Right lobe of liver (tissue), 6 donors: ENCODE measurements around the gene DBN1. TPM values are rescaled to one million over a fixed set of nuclear protein-coding genes. Genes with fewer than 3 reads are reported as not detected.

Source experiments
- ATAC-seq, 4 donors: fragments of 200-7000 bp; cut with Tn5 transposase; one replicate each; pipeline ENCODE4 v1.9.1; 2020; ENCODE audit warnings: mild to moderate bottlenecking in 4 of 4, moderate library complexity in 4 of 4
- DNase-seq, 3 donors: peaks; one replicate each; pipeline ENCODE4 v3.0.0-alpha.2; 2020
- H3K27ac ChIP-seq, 3 donors: fragments of 200-600 bp; one replicate each; pipeline ENCODE4 v1.8.0; 2022
- H3K27me3 ChIP-seq, 2 donors: fragments of 200-600 bp; one replicate each; pipeline ENCODE4 v1.8.0; 2022
- H3K36me3 ChIP-seq, 4 donors: fragments of 200-600 bp; sonication (generic) in 1 of 4; one replicate each; pipeline versions ENCODE4 v1.5.1 to v1.8.0; 2017 to 2022; ENCODE audit warnings: control low read depth in 1 of 4
- H3K4me1 ChIP-seq, 4 donors: fragments of 200-600 bp; sonication (generic) in 1 of 4; one replicate each; pipeline versions ENCODE4 v1.5.1 to v1.8.0; 2017 to 2022; ENCODE audit warnings: control low read depth in 1 of 4
- H3K4me3 ChIP-seq, 3 donors: fragments of 200-600 bp; one replicate each; pipeline ENCODE4 v1.8.0; 2022
- H3K9me3 ChIP-seq, 4 donors: fragments of 200-600 bp; sonication (generic) in 1 of 4; one replicate each; pipeline versions ENCODE4 v1.5.1 to v1.8.0; 2017 to 2022; ENCODE audit warnings: control low read depth in 1 of 4
- CTCF ChIP-seq, 4 donors: fragments of 200-600 bp in 3 of 4; fragments of 450-650 bp in 1 of 4; IDR thresholded peaks; one replicate each; pipeline versions ENCODE4 v1.5.1 to v1.8.0; 2016 to 2022; ENCODE audit warnings: antibody characterized with exemption in 4 of 4, mild to moderate bottlenecking in 2 of 4
- POLR2A ChIP-seq: fragments of 450-650 bp; IDR thresholded peaks from one replicate; pipeline ENCODE4 v1.6.1; 2017; ENCODE audit warnings: antibody characterized with exemption, mild to moderate bottlenecking
- WGBS: methylation state at CpG from one replicate; pipeline ENCODE4 v1.1.6; 2018; ENCODE audit warnings: low coverage, low lambda C conversion rate; ENCODE audit not compliant: insufficient coverage; ENCODE audit errors: missing lambda C conversion rate; 5-methylcytosine and 5-hydroxymethylcytosine counted together
- intact Hi-C, 2 donors: fragments of 100-400 bp; cut with DNase I; formaldehyde crosslinking; loops; one replicate each; pipeline versions ENCODE4 v1.11.2 to v1.14.1; 2022
- total RNA-seq, 6 experiments: library from RNA; depleted of rRNA in 2 of 6; stranded (reverse); fragments of >200 nt in 2 of 6; fragmentation: NEBNext Ultra II Directional in 3 of 6; extraction: Animal tissue kit (Norgen Biotek cat#: 25700) in 3 of 6; gene quantifications; one replicate each; pipeline versions ENCODE4 v1.1.0 to v1.2.4, GENCODE V29; 2016 to 2023
- donor health status: DM: no; HTN: yes; CAD: no.
- donor health status: DM: no; HTN: no; CAD: no.
- donor health status: DM: no; HTN: no; CAD: no.
- donor health status: DM: no; HTN: yes; CAD: no.
- donor health status: DM: no; HTN: yes; CAD: no.

Gene DBN1
- total RNA-seq, 6 experiments from 2014 or later, result 1.1 to 4.6 (median 3.1) TPM

- TF ChIP-seq CTCF (IDR thresholded peaks at IDR 0.05) (no peak), POLR2A (no peak)
- Histone ChIP-seq H3K36me3 (peaks cover 0 to 44% (median 0%) of the 10 kb centered on the region in 4 donors), H3K4me3 (no peak overlapping the region), H3K9me3 (no peaks in the 10 kb centered on the region), H3K27ac (no peak overlapping the region), H3K27me3 (no peaks in the 10 kb centered on the region), H3K4me1 (peaks cover 0 to 3% (median 0%) of the 10 kb centered on the region in 4 donors)
- WGBS, result 100% methylated on average over 5 of the region's 20 CpGs
- DNase-seq, result no peak
- intact Hi-C loops, result loop anchor here in 1 of 2 donors (5.0 kb wide), 1 partner anchor 33 kb away; the partner anchor contains the start of gene PFN3
- no peak for ATAC-seq
Observed at GRCh38 chr5:177434942-177435738, 38.3 kb downstream of the DBN1 start.

- TF ChIP-seq CTCF (IDR thresholded peaks at IDR 0.05) (no peak), POLR2A (no peak)
- no CpG with 5 or more reads among the region's 8 CpGs for WGBS
- DNase-seq (no peak), ATAC-seq (no peak)
- intact Hi-C loops, result no loop called here
- H3K27ac ChIP-seq, result no peak overlapping the region
- H3K4me3 ChIP-seq, result no peak overlapping the region
- no peaks in the 10 kb centered on the region for H3K9me3 ChIP-seq
- H3K27me3 ChIP-seq, result no peaks in the 10 kb centered on the region
- H3K4me1 ChIP-seq, result peaks cover 0 to 3% (median 0%) of the 10 kb centered on the region in 4 donors
- H3K36me3 ChIP-seq, result peaks cover 0 to 44% (median 0%) of the 10 kb centered on the region in 4 donors
Observed at GRCh38 chr5:177434437-177434836, 39.0 kb downstream of the DBN1 start.

- intact Hi-C loops, result no loop called here
- Histone ChIP-seq H3K4me3 (no peak overlapping the region), H3K9me3 (no peaks in the 10 kb centered on the region), H3K27ac (no peak overlapping the region), H3K4me1 (peaks cover 0 to 3% (median 0%) of the 10 kb centered on the region in 4 donors), H3K36me3 (peaks cover 0 to 44% (median 0%) of the 10 kb centered on the region in 4 donors), H3K27me3 (no peaks in the 10 kb centered on the region)
- no peak for ATAC-seq
- TF ChIP-seq CTCF (IDR thresholded peaks at IDR 0.05) (no peak), POLR2A (no peak)
- DNase-seq, result no peak
- WGBS, result no CpG with 5 or more reads among the region's 29 CpGs
Observed at GRCh38 chr5:177433658-177434217, 39.7 kb downstream of the DBN1 start.

- Histone ChIP-seq H3K36me3 (peaks cover 0 to 44% (median 0%) of the 10 kb centered on the region in 4 donors), H3K27me3 (no peaks in the 10 kb centered on the region), H3K4me1 (peaks cover 0 to 3% (median 0%) of the 10 kb centered on the region in 4 donors), H3K9me3 (no peaks in the 10 kb centered on the region), H3K4me3 (no peak overlapping the region), H3K27ac (no peak overlapping the region)
- intact Hi-C loops, result no loop called here
- TF ChIP-seq POLR2A (no peak), CTCF (IDR thresholded peaks at IDR 0.05) (no peak)
- DNase-seq, result no peak
- no peak for ATAC-seq
- WGBS, result 100% methylated on average over 1 of the region's 25 CpGs
Observed at GRCh38 chr5:177432839-177433657, 40.4 kb downstream of the DBN1 start.
